Stimulated activated naive CD8-positive, alpha-beta T cell treated with anti-CD3 and anti-CD28 coated beads, Interleukin-15, Interleukin-2, amounts not matched to agents 100 ng/mL and 50 ng/mL, for 24 hours (primary cell): Measurements from ENCODE around the gene OLFML3.

Experiments used
- H3K27ac Mint-ChIP-seq: one replicate; pipeline ENCODE4 v1.8.0; 2021; ENCODE audit warnings: mild to moderate bottlenecking, mixed read lengths
- H3K27me3 Mint-ChIP-seq: one replicate; pipeline ENCODE4 v1.8.0; 2021; ENCODE audit warnings: mixed read lengths
- H3K36me3 Mint-ChIP-seq: one replicate; pipeline ENCODE4 v1.8.0; 2021; ENCODE audit warnings: low read depth, mixed read lengths
- H3K4me1 Mint-ChIP-seq: one replicate; pipeline ENCODE4 v1.8.0; 2021; ENCODE audit warnings: low read depth, mixed read lengths
- H3K4me3 Mint-ChIP-seq: one replicate; pipeline ENCODE4 v1.8.0; 2021; ENCODE audit warnings: mild to moderate bottlenecking, mixed read lengths
- H3K9me3 Mint-ChIP-seq: one replicate; pipeline ENCODE4 v1.8.0; 2021; ENCODE audit warnings: mixed read lengths

Gene OLFML3

DNA sequence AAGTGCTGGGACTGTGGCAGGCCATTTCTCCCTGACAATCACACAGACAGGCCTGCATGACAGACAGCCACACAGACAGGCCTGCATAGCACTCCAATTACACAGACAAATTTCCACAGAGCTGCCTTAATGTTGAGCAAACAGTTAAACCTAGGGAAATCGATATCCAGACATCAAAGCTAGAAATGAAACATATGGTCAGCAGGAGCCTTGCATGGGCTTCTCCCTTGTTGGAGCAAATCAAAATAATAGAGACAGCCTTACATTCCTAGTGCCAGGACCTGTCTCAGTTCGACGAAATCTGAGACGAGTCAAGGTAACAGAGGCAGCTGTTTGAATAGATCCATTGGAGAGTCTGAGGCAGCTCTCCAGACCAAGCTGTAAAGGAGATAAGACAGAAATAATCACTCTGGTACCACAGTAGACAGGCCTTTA is 42.4 kb downstream of the OLFML3 start:
- Mint-ChIP-seq H3K36me3 (no peaks in the 10 kb centered on the region), H3K27ac (no peak overlapping the region), H3K27me3 (peaks cover 6% of the 10 kb centered on the region), H3K4me1 (no peaks in the 10 kb centered on the region), H3K4me3 (no peak overlapping the region), H3K9me3 (no peaks in the 10 kb centered on the region)

- no peak overlapping the region for H3K4me3 Mint-ChIP-seq
- H3K27ac Mint-ChIP-seq: no peak overlapping the region
- no peaks in the 10 kb centered on the region for H3K9me3 Mint-ChIP-seq
- H3K36me3 Mint-ChIP-seq: no peaks in the 10 kb centered on the region
- no peaks in the 10 kb centered on the region for H3K4me1 Mint-ChIP-seq
- peaks cover 6% of the 10 kb centered on the region for H3K27me3 Mint-ChIP-seq
Measured at GRCh38 chr1:114022877-114023276, 43.6 kb downstream of the OLFML3 start.

DNA sequence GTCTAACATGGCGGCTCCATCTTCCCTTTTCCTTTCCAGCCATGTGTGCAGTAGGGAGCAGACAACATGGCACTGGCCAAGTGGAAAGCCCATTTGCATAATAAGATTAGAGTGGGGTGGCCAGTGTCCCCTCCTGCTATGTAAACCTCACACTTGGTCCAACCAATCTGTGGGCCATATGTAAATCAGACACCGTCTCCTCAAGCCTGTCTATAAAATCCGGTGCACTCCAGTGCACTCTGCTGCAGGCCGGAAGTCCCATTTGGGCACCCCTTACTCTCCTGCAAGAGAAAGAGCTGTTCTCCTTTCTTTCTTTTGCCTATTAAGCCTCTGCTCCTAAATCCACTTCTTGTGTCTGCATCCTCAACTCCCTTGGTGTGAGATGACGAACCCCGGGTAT is 44.1 kb downstream of the OLFML3 start:
- Mint-ChIP-seq H3K27ac (no peak overlapping the region), H3K9me3 (no peaks in the 10 kb centered on the region), H3K36me3 (no peaks in the 10 kb centered on the region), H3K4me3 (no peak overlapping the region), H3K4me1 (no peaks in the 10 kb centered on the region), H3K27me3 (peaks cover 6% of the 10 kb centered on the region)

DNA sequence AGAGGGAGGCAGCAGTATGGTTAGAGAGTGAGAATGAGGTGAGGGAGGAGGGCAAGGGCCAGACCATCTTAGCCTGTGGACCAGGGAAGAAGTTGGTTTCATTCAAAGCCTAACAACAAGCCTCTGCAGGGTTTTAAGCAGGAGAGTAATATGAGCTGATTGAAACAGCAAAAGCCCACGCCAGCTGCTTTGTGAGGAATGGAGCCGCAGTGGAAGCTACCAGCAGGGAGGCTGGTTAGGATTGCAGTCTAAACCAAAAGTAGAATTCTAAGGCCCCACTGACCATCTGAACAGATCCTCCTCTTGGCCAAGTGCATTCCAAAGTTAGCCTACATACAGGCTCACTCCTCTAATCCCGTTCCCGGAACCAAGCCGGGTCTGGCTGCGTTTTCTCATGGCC is 44.8 kb downstream of the OLFML3 start:
- Mint-ChIP-seq H3K4me3 (no peak overlapping the region), H3K36me3 (no peaks in the 10 kb centered on the region), H3K27me3 (peaks cover 6% of the 10 kb centered on the region), H3K9me3 (no peaks in the 10 kb centered on the region), H3K27ac (no peak overlapping the region), H3K4me1 (no peaks in the 10 kb centered on the region)

DNA sequence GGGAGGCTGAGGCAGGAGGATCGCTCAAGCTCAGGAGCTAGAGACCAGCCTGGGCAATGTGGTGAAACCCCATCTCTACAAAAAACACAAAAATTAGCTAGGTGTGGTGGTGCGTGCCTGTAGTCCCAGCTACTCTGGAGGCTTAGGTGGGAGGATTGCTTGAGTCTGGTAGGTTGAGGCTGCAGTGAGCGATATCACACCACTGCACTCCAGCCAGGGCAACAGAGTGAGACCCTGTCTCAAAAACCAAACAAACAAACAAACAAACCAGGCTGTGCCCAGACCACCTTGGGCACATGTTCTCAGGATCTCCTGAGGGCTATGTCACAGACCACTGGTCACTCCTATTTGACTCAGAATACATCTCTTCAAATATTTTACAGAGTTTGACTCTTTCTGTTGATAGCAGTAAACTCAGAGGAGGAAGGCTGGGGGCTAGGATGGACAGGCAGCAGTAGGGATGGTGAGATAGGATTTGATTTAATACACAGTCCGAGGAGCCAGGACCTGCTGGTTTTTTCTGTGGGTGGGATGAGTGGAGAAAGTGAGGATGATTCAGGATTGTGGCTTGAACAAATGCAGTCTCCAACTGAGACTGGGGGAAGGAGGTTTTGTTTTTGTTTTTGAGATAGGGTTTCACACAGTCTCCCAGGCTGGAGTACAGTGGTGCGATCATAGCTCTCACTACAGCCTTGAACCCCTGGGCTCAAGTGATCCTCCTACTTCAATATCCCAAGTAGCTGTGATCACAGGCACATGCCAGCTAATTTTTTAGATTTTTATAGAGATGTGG is 46.5 kb downstream of the OLFML3 start:
- H3K9me3 Mint-ChIP-seq: no peaks in the 10 kb centered on the region
- no peak overlapping the region for H3K27ac Mint-ChIP-seq
- no peaks in the 10 kb centered on the region for H3K4me1 Mint-ChIP-seq
- no peaks in the 10 kb centered on the region for H3K36me3 Mint-ChIP-seq
- no peaks in the 10 kb centered on the region for H3K27me3 Mint-ChIP-seq
- no peak overlapping the region for H3K4me3 Mint-ChIP-seq

DNA sequence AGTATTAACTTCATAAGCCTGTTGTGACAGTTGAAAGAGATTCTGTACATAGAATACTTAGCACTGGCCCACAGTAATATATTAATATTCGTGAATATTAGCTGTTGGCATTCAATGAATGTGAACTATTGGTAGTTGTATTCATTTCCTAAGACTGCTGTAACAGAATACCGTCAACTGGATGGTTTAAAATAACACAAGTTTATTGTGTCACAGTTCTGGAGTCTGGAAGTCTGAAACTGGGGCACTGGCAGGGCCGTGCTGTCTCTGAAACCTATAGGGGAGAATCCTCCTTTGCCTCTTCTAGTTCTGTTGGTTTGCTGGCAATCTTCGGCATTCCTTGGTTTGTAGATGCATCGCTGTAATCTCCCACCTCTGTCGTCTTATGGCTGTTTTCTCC is 47.5 kb downstream of the OLFML3 start:
- Mint-ChIP-seq H3K36me3 (no peaks in the 10 kb centered on the region), H3K27ac (no peak overlapping the region), H3K9me3 (no peaks in the 10 kb centered on the region), H3K4me1 (no peaks in the 10 kb centered on the region), H3K27me3 (no peaks in the 10 kb centered on the region), H3K4me3 (no peak overlapping the region)
